Lower leg skin (tissue), 3 donors: ENCODE measurements around the gene MTHFSD.
"Not testable (repeated sequence)": the region's sequence is repeated elsewhere in the genome, so short reads cannot be mapped to it uniquely, and the experiment has no call there.

Source experiments
- CTCF ChIP-seq, 3 donors: fragments of 450-650 bp; IDR thresholded peaks; one replicate each; pipeline ENCODE4 v1.5.1; 2016; ENCODE audit warnings: antibody characterized with exemption in 3 of 3, mild to moderate bottlenecking in 3 of 3, moderate library complexity in 2 of 3
- POLR2A ChIP-seq, 2 donors: fragments of 450-650 bp; IDR thresholded peaks; one replicate each; pipeline ENCODE4 v1.6.1; 2016 to 2017; ENCODE audit warnings: antibody characterized with exemption in 2 of 2, mild to moderate bottlenecking in 1 of 2, moderate library complexity in 1 of 2

GRCh38 chr16:86587955-86588354 lies 32.9 kb upstream of the MTHFSD start:
- TF ChIP-seq CTCF, POLR2A (IDR thresholded peaks at IDR 0.05): not testable (repeated sequence)
